Gastrocnemius medialis (tissue), 4 donors: ENCODE measurements around the gene KHDRBS2.

Source experiments
- POLR2A ChIP-seq, 2 donors: fragments of 450-650 bp; IDR thresholded peaks; one replicate each; pipeline ENCODE4 v1.6.1; 2017; ENCODE audit warnings: antibody characterized with exemption in 2 of 2, mild to moderate bottlenecking in 2 of 2, moderate library complexity in 2 of 2
- TF ChIP-seq, protein P1 (sequence below), 5 experiments: fragments of 450-650 bp in 3 of 5; fragments of 200-600 bp in 2 of 5; sonication (generic) in 2 of 5; IDR thresholded peaks in 4 of 5; conservative IDR thresholded peaks in 1 of 5; 1 replicate in 4 of 5; 2 replicates in 1 of 5; pipeline ENCODE4 v1.5.1; 2016 to 2019; ENCODE audit warnings: antibody characterized with exemption in 5 of 5, mild to moderate bottlenecking in 3 of 5, moderate library complexity in 3 of 5

GRCh38 chr6:62035952-62036351, 250.1 kb downstream of the KHDRBS2 start:
- TF ChIP-seq, protein P1, sequence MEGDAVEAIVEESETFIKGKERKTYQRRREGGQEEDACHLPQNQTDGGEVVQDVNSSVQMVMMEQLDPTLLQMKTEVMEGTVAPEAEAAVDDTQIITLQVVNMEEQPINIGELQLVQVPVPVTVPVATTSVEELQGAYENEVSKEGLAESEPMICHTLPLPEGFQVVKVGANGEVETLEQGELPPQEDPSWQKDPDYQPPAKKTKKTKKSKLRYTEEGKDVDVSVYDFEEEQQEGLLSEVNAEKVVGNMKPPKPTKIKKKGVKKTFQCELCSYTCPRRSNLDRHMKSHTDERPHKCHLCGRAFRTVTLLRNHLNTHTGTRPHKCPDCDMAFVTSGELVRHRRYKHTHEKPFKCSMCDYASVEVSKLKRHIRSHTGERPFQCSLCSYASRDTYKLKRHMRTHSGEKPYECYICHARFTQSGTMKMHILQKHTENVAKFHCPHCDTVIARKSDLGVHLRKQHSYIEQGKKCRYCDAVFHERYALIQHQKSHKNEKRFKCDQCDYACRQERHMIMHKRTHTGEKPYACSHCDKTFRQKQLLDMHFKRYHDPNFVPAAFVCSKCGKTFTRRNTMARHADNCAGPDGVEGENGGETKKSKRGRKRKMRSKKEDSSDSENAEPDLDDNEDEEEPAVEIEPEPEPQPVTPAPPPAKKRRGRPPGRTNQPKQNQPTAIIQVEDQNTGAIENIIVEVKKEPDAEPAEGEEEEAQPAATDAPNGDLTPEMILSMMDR (IDR thresholded peaks at IDR 0.05 in 4 of 5, conservative IDR thresholded peaks at IDR 0.05 in 1 of 5) = no peak
- TF ChIP-seq POLR2A (IDR thresholded peaks at IDR 0.05) = no peak
